ENCODE results near the gene PRRG4. TPM values are rescaled to one million over a fixed set of nuclear protein-coding genes. Genes with fewer than 3 reads are reported as not detected.

Gene PRRG4
- total and polyA plus RNA-seq, 2 of the 13 experiments (the other 11 are each of a cell fraction or from before 2014, with no cell fraction given), result 0.24 to 0.95 TPM

- Histone ChIP-seq H3K27ac (ENCODE audit: extremely low read length, insufficient read depth, low read length) (no peak overlapping the region), H4K20me1 (ENCODE audit: insufficient read depth, low read length) (peaks cover 6% of the 10 kb centered on the region; the same call in 1 of the 2 replicates), H3K9me3 (ENCODE audit: low read length) (no peaks in the 10 kb centered on the region), H3K79me2 (ENCODE audit: insufficient read depth, low read length) (peaks cover 69% of the 10 kb centered on the region), H3K27me3 (ENCODE audit: control insufficient read depth in 1 of 2, insufficient read depth in 2 of 2, low read length in 2 of 2) (peaks cover 0 to 3% of the 10 kb centered on the region in 2 experiments; a peak in 1 of 5 replicates), H3K9ac (ENCODE audit: insufficient read depth, low read depth, low read length) (no peak overlapping the region), H3K36me3 (replicated peaks in 1 of 2; ENCODE audit: control insufficient read depth in 1 of 2, insufficient read depth in 2 of 2, low read length in 2 of 2) (no peaks in the 10 kb centered on the region; a peak in 4 of 5 replicates), H3K4me3 (replicated peaks in 1 of 3; ENCODE audit: insufficient read depth in 1 of 3, low read depth in 2 of 3, low read length in 3 of 3) (no peak overlapping the region; a peak in 2 of 6 replicates), H3K4me2 (ENCODE audit: low read depth, low read length) (peak overlapping the region; percentile 65), H2AFZ (ENCODE audit: low read length) (no peak overlapping the region), H3K4me1 (ENCODE audit: insufficient read depth, low read length) (peaks cover 24% of the 10 kb centered on the region)
- ATAC-seq (no peak), FAIRE-seq (no peak), DNase-seq (ENCODE audit: low spot score) (no peak)
- POLR2A ChIA-PET, result no interaction called here
- intact Hi-C loops (cut with micrococcal nuclease; ENCODE audit: unreplicated experiment), result no loop called here
- in situ Hi-C loops (cut with HindIII; ENCODE audit: extremely low pct_ligation_motif_present, low pct_unique_long_range_greater_than_20kb), result no loop called here
- BruUV-seq (replicated peaks), result no TSS peak
- CTCF ChIA-PET (ENCODE audit: low intra/inter-chr PET ratio, low total read pairs), result no interaction called here
- 93% methylated on average over 1 of the region's 1 CpG for WGBS (ENCODE audit: low lambda C conversion rate)
- no peak for TF ChIP-seq YEATS4 (CRISPR knock-in tag; IDR thresholded peaks at IDR 0.05; ENCODE audit: borderline replicate concordance)
- no peak for TF ChIP-seq ZNF138 (CRISPR knock-in tag; IDR thresholded peaks at IDR 0.05; ENCODE audit: low read depth)
- TF ChIP-seq ZNF460 (CRISPR knock-in tag; IDR thresholded peaks at IDR 0.05; ENCODE audit: borderline replicate concordance), result no peak
- no peak for TF ChIP-seq ZNF839 (CRISPR knock-in tag; IDR thresholded peaks at IDR 0.05; ENCODE audit: borderline replicate concordance)
- TF ChIP-seq HOXA7 (CRISPR knock-in tag; IDR thresholded peaks at IDR 0.05), result no peak
- TF ChIP-seq ATF3 (CRISPR knock-in tag; IDR thresholded peaks at IDR 0.05), result no peak
- no peak for TF ChIP-seq GTF2F1 (IDR thresholded peaks at IDR 0.05; ENCODE audit: low read length)
- TF ChIP-seq ZNF275 (CRISPR knock-in tag; IDR thresholded peaks at IDR 0.05; ENCODE audit: borderline replicate concordance), result no peak
Measured at GRCh38 chr11:32895471-32895870, 65.7 kb downstream of the PRRG4 start.
